Activated effector memory CD4-positive, alpha-beta T cell treated with anti-CD3 and anti-CD28 coated beads, Interleukin-2, amount 50 U/mL, for 16 hours (primary cell): ENCODE measurements around the gene ID3.

Experiments
- DNase-seq: peaks from one replicate; pipeline ENCODE4 v3.0.0-alpha.2; 2020

Gene ID3

GRCh38 chr1:23564529-23565122 is 5.3 kb upstream of the ID3 start:
- DNase-seq: no peak

- no peak for DNase-seq
These were observed 4.6 kb upstream of the ID3 start for GRCh38 chr1:23563755-23564374.

DNA sequence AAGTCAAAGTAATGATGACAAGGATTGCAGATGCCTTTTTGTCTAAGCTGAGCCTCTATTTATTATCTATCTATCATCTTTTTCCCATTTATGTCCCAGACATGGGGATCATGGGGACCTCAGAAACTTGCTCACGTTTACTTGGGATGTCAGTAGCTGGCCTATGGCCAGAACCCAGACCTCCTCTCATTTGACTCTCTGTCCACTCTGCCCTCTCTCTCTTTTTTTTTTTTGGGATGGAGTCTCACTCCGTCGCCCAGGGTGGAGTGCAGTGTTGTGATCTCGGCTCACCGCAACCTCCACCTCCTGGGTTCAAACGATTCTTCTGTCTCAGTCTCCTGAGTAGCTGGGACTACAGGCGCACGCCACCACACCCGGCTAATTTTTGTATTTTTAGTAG is 3.7 kb upstream of the ID3 start:
- no peak for DNase-seq

DNA sequence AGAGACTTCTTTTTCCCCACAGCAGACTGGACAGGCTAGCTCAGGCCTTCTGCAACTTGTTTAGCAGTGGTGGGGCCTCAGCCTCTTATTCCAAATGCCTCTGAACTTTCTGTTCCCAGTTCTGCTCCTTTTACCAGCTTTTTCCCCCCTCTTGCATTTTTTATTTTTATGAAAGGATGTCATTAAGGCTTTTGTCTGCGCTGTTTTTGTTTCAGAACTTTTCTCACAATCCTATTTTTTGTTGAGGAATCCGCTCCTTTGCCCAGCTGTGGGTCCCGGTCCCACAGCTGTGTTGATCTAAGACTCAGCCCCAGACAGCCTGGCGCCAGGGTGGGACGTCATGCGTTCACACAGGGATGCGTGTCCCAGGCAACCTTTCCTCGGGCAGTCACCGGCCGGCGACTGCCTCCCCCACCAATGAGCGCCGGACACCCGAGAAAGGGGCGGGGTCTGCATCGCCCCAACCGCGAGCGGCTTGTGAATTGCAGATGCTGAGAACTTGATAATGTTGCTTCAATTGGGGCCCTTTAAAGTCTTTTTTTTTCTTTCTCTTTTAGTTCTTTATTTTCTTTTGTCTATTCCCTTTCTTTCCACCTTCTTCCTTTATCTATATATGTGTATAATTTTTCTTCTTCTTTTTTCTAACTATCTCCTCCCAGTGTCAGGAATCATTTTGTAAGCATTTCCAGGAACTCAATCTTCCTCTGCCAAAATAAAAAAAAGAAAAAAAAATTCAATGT is 3.0 kb upstream of the ID3 start:
- DNase-seq: no peak

- no peak for DNase-seq
These were observed 2.5 kb upstream of the ID3 start for GRCh38 chr1:23561813-23562100.

GRCh38 chr1:23561076-23561812 is 1.9 kb upstream of the ID3 start:
- DNase-seq: no peak

- no peak for DNase-seq
These were observed 862 bp upstream of the ID3 start for GRCh38 chr1:23559985-23560741.

DNA sequence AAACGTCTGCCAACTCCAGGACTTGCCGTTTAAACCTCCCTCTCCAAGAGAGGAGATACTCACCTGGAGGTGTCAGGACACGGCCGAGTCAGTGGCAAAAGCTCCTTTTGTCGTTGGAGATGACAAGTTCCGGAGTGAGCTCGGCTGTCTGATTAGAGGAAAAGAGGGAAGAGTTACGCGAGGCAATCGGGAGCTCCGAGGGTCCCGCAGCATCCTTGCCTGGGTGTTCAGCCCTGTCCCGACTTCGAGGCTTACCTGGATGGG is 497 bp downstream of the ID3 start:
- no peak for DNase-seq

- peak; percentile 79 for DNase-seq
These were observed 995 bp downstream of the ID3 start for GRCh38 chr1:23558140-23558871.

GRCh38 chr1:23557471-23558124 is 1.7 kb downstream of the ID3 start:
- DNase-seq: no peak

DNA sequence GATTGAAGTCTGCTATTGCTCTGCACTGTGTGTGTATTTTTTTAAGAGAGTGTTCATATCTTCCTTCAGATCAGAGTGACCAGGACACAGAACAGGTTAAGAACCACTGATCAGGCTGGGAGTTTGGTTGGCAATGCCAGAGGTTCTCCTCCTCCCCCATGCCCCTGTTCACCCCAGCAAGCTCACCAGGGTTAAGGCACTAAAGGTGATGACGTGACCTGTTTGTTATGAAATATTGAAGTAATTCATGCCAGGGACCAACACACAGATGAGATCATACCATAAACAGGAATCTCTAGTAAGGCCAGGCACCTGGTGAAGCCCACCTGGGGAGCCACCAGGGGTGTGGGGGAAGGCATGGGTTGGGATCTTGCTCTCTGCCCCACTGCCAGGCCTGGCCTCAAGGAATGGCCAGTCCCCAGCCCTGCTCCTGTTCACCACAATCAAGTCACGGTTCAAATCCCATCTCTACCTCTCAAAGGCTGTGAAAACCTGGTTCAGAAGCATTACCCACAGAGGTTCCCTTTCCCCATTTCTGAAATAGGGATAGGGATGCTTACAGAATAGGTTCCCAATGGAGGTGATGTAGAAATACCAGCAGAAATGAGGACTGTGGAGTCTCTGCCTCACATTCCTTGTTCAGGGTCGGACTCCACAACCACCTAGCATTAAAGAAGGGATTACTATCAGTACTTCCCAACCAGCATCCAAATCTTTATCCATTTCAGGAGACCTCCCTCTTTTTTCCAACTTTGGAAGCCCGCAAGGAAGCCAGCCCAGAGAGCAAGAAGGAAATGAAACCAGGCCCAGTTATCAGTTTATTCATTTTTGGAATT is 2.4 kb downstream of the ID3 start:
- DNase-seq: no peak

- no peak for DNase-seq
These were observed 3.2 kb downstream of the ID3 start for GRCh38 chr1:23555986-23556634.

DNA sequence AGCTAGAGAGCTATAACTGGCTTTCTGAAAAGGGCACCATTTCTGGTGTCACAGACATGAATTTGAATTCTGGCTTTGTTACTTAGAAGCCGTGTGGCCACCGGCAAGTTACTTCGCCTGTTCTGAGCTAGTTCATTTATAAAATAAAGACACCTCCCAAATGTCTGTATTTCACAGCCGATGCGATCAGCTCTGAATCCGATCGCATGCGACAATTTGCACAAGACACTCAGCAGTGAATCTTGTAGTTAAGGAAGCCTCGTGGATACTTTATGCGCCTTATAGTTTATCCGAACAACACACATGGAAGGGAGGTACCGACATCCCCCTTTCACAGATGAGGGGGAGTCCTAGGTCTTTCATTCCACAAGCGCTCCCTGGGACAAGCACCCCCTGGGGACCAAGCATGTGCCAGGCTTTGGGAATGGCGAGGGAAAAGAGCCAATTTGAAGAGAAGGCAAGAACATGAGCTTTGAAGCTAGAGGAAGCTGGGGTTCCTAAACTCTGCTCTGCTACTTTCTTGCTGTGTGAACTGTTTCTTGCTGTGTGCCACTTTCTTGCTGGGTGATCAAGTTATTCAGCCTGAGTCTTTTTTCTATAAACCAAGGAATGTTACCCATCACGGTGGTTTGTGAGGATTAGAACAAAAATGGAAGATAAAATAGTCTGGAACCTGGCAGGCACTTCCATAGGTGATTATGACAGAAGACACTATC is 3.9 kb downstream of the ID3 start:
- no peak for DNase-seq

DNA sequence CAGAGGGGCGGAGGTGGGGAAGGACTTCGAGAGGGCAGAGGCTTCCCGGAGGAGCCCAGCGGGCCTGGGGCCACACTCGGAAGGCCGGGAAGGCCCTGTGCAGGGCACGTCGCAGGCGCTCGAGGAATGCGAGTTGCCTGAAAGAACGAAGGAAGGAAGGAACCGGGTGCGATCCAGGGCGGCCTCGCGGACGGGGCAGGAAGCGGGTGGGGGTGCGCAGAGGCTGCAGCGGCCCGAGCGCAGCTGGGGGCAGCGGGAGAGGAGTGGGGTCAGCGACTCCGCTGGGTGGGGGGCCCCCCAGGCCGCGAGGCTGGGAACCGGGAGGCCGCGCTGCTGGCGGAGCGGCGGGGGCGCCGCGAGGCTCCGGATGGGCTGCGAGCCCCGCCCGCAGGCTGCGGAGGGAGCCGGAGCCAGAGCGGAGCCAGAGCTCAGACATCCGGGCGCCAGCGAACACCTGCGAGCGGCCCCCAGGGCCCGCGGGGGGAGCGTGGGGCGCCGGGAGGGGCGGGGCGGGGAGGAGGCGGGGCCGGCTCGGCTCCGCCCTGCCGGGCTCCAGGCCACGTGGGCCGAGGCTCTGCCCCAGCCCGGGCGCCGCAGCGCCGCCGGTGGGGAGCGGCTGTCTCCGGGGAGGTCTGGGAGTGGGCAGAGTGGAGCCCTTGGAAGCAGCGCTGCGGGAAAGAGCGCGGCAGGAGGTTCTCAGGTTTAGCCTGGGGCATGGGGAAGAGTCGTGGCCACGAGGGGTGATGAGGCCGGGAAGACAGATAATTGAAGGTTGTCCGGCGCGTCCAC is 4.6 kb downstream of the ID3 start:
- DNase-seq: peak; percentile 94

GRCh38 chr1:23554127-23554480 is 5.2 kb downstream of the ID3 start:
- no peak for DNase-seq

GRCh38 chr1:23553231-23554126 is 5.8 kb downstream of the ID3 start:
- no peak for DNase-seq

- no peak for DNase-seq
These were observed 7.5 kb downstream of the ID3 start for GRCh38 chr1:23551849-23552248.

GRCh38 chr1:23548704-23549143 is 10.6 kb downstream of the ID3 start:
- DNase-seq: no peak
